ENCODE measurements around the gene RNF212B.

GRCh38 chr14:23258256-23258655 lies 20.5 kb downstream of the RNF212B start:
- TF ChIP-seq, protein P1, sequence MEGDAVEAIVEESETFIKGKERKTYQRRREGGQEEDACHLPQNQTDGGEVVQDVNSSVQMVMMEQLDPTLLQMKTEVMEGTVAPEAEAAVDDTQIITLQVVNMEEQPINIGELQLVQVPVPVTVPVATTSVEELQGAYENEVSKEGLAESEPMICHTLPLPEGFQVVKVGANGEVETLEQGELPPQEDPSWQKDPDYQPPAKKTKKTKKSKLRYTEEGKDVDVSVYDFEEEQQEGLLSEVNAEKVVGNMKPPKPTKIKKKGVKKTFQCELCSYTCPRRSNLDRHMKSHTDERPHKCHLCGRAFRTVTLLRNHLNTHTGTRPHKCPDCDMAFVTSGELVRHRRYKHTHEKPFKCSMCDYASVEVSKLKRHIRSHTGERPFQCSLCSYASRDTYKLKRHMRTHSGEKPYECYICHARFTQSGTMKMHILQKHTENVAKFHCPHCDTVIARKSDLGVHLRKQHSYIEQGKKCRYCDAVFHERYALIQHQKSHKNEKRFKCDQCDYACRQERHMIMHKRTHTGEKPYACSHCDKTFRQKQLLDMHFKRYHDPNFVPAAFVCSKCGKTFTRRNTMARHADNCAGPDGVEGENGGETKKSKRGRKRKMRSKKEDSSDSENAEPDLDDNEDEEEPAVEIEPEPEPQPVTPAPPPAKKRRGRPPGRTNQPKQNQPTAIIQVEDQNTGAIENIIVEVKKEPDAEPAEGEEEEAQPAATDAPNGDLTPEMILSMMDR (IDR thresholded peaks at IDR 0.05) = no peak
- TF ChIP-seq POLR2A (IDR thresholded peaks at IDR 0.05) = no peak

Data from testis (tissue), 2 donors.